DND-41 (cell line): ENCODE measurements around the gene PEX11A.

ENCODE experiments used
- ATAC-seq: fragments of 200-7000 bp; cut with Tn5 transposase; 3 replicates; pipeline ENCODE4 v1.9.1; 2021; ENCODE audit warnings: low read depth; ENCODE audit not compliant: insufficient read depth
- DNase-seq: peaks from one replicate; pipeline ENCODE4 v3.0.0-alpha.2; 2020
- H2AFZ ChIP-seq: 2 replicates; pipeline ENCODE4 v1.6.0; 2012; ENCODE audit warnings: low read depth, low read length
- H3K27ac ChIP-seq: 2 replicates; pipeline ENCODE4 v1.5.1; 2012; ENCODE audit warnings: low read length, inconsistent platforms
- H3K27me3 ChIP-seq: fragments of 200-600 bp; sonication (generic); 2 replicates; pipeline ENCODE4 v1.6.0; 2012; ENCODE audit warnings: low read length, mild to moderate bottlenecking, inconsistent platforms; ENCODE audit not compliant: insufficient read depth, poor library complexity
- H3K36me3 ChIP-seq: 2 replicates; pipeline ENCODE4 v1.5.1; 2012; ENCODE audit warnings: low read length, inconsistent platforms; ENCODE audit not compliant: insufficient read depth
- H3K4me1 ChIP-seq: 2 replicates; pipeline ENCODE4 v1.5.1; 2012; ENCODE audit warnings: mild to moderate bottlenecking, low read length; ENCODE audit not compliant: insufficient read depth
- H3K4me2 ChIP-seq: 2 replicates; pipeline ENCODE4 v1.6.0; 2012; ENCODE audit warnings: mild to moderate bottlenecking, moderate library complexity, low read length, inconsistent platforms; ENCODE audit not compliant: insufficient read depth
- H3K4me3 ChIP-seq, 2 experiments: fragments of 200-600 bp in 1 of 2; shearing (Covaris generic) in 1 of 2; 2 replicates each; pipeline ENCODE4 v1.5.1; 2012 to 2016; ENCODE audit warnings: inconsistent platforms in 2 of 2, low read length in 2 of 2, mild to moderate bottlenecking in 2 of 2, low read depth in 1 of 2, moderate library complexity in 1 of 2
- H3K79me2 ChIP-seq: 2 replicates; pipeline ENCODE4 v1.6.0; 2012; ENCODE audit warnings: low read length, inconsistent platforms; ENCODE audit not compliant: insufficient read depth
- H3K9ac ChIP-seq: 2 replicates; pipeline ENCODE4 v1.6.0; 2012; ENCODE audit warnings: low read depth, mild to moderate bottlenecking, inconsistent platforms, low read length, moderate library complexity
- H3K9me3 ChIP-seq: 2 replicates; pipeline ENCODE4 v1.5.1; 2012; ENCODE audit warnings: low read length, moderate library complexity, mild to moderate bottlenecking, inconsistent platforms; ENCODE audit not compliant: insufficient read depth, severe bottlenecking
- H4K20me1 ChIP-seq: 2 replicates; pipeline ENCODE4 v1.6.0; 2012; ENCODE audit warnings: low read length; ENCODE audit not compliant: insufficient read depth
- CTCF ChIP-seq: IDR thresholded peaks from 2 replicates; pipeline ENCODE4 v1.5.1; 2012; ENCODE audit warnings: borderline replicate concordance, low read length, moderate library complexity, mild to moderate bottlenecking; ENCODE audit not compliant: poor library complexity, severe bottlenecking; ENCODE audit errors: extremely low read depth
- EZH2 ChIP-seq: IDR thresholded peaks from 3 replicates; pipeline ENCODE4 v1.6.1; 2012; ENCODE audit warnings: borderline replicate concordance, low read depth, mild to moderate bottlenecking, moderate library complexity, low read length, inconsistent platforms; ENCODE audit not compliant: severe bottlenecking

PEX11A gene

GRCh38 chr15:89652666-89653065, 37.9 kb downstream of the PEX11A start:
- no peaks in the 10 kb centered on the region for H4K20me1 ChIP-seq
- TF ChIP-seq CTCF: no peak
- TF ChIP-seq EZH2: no peak
- H3K27ac ChIP-seq: no peak overlapping the region
- H3K4me3 ChIP-seq: no peak overlapping the region
- H3K9ac ChIP-seq: no peak overlapping the region
- DNase-seq: no peak
- H2AFZ ChIP-seq: no peak overlapping the region
- H3K79me2 ChIP-seq: 0 out of 2 replicates have a peak, but pooled peaks cover 4% of the 10 kb centered on the region
- H3K4me1 ChIP-seq: peaks cover 13% of the 10 kb centered on the region
- no peak overlapping the region for H3K4me2 ChIP-seq
- ATAC-seq: no peak
- H3K27me3 ChIP-seq: peaks cover 24% of the 10 kb centered on the region
- no peaks in the 10 kb centered on the region for H3K36me3 ChIP-seq
- no peaks in the 10 kb centered on the region for H3K9me3 ChIP-seq

- DNase-seq (no peak), ATAC-seq (no peak)
- Histone ChIP-seq H3K36me3 (no peaks in the 10 kb centered on the region), H3K4me3 (no peak overlapping the region), H4K20me1 (no peaks in the 10 kb centered on the region), H3K9me3 (no peaks in the 10 kb centered on the region), H2AFZ (no peak overlapping the region), H3K9ac (no peak overlapping the region), H3K4me1 (peaks cover 13% of the 10 kb centered on the region), H3K27me3 (peaks cover 24% of the 10 kb centered on the region), H3K79me2 (0 out of 2 replicates have a peak, but pooled peaks cover 4% of the 10 kb centered on the region), H3K4me2 (no peak overlapping the region), H3K27ac (no peak overlapping the region)
- TF ChIP-seq CTCF (no peak), EZH2 (no peak)
Observed at GRCh38 chr15:89652131-89652530, 38.4 kb downstream of the PEX11A start.

GRCh38 chr15:89649716-89650115, 40.8 kb downstream of the PEX11A start:
- Histone ChIP-seq H3K9me3 (no peaks in the 10 kb centered on the region), H3K4me1 (peaks cover 8% of the 10 kb centered on the region), H2AFZ (no peak overlapping the region), H3K36me3 (no peaks in the 10 kb centered on the region), H3K4me3 (no peak overlapping the region), H3K27me3 (peaks cover 3% of the 10 kb centered on the region), H3K9ac (no peak overlapping the region), H3K27ac (no peak overlapping the region), H3K4me2 (no peak overlapping the region), H3K79me2 (0 out of 2 replicates have a peak, but pooled peaks cover 4% of the 10 kb centered on the region), H4K20me1 (no peaks in the 10 kb centered on the region)
- no peak for DNase-seq
- ATAC-seq: no peak
- TF ChIP-seq CTCF: no peak
- TF ChIP-seq EZH2: no peak

- H3K27me3 ChIP-seq: no peaks in the 10 kb centered on the region
- H3K4me2 ChIP-seq: no peak overlapping the region
- no peak overlapping the region for H3K4me3 ChIP-seq
- H3K79me2 ChIP-seq: no peaks in the 10 kb centered on the region
- DNase-seq (no peak), ATAC-seq (no peak)
- no peak overlapping the region for H3K9ac ChIP-seq
- H3K27ac ChIP-seq: no peak overlapping the region
- peaks cover 2% of the 10 kb centered on the region for H3K4me1 ChIP-seq
- H3K36me3 ChIP-seq: no peaks in the 10 kb centered on the region
- H4K20me1 ChIP-seq: no peaks in the 10 kb centered on the region
- no peak for TF ChIP-seq CTCF
- H2AFZ ChIP-seq: no peak overlapping the region
- no peaks in the 10 kb centered on the region for H3K9me3 ChIP-seq
Observed at GRCh38 chr15:89649013-89649625, 41.4 kb downstream of the PEX11A start.
